Smooth muscle cell (in vitro differentiated cells): ENCODE results near the gene PTDSS2. TPM values are rescaled to one million over a fixed set of nuclear protein-coding genes. Genes with fewer than 3 reads are reported as not detected.

Source experiments
- DNase-seq: peaks from one replicate; lab custom pipeline; 2025; ENCODE audit not compliant: unreplicated experiment; lab: John Stamatoyannopoulos, UW
- H2AFZ ChIP-seq: fragments of 200-600 bp; sonication (generic); 2 replicates; pipeline ENCODE4 v1.6.0; 2016; ENCODE audit warnings: antibody characterized with exemption, low read depth, mild to moderate bottlenecking
- H3F3A ChIP-seq: fragments of 200-600 bp; sonication (generic); 2 replicates; pipeline ENCODE4 v1.6.0; 2017; ENCODE audit warnings: antibody characterized with exemption, low read depth
- H3K27ac ChIP-seq: fragments of 200-600 bp; sonication (generic); 2 replicates; pipeline ENCODE4 v1.5.1; 2016; ENCODE audit warnings: low read depth, mild to moderate bottlenecking
- H3K27me3 ChIP-seq: fragments of 200-600 bp; sonication (generic); 2 replicates; pipeline ENCODE4 v1.6.1; 2016; ENCODE audit warnings: low read depth, mild to moderate bottlenecking
- H3K36me3 ChIP-seq: fragments of 200-600 bp; sonication (generic); 2 replicates; pipeline ENCODE4 v1.5.1; 2016; ENCODE audit warnings: low read depth
- H3K4me1 ChIP-seq: fragments of 200-600 bp; sonication (generic); 2 replicates; pipeline ENCODE4 v1.5.1; 2016; ENCODE audit warnings: low read depth
- H3K4me2 ChIP-seq: fragments of 200-600 bp; sonication (generic); 2 replicates; pipeline ENCODE4 v1.6.0; 2016; ENCODE audit warnings: mild to moderate bottlenecking
- H3K4me3 ChIP-seq: fragments of 200-600 bp; sonication (generic); 2 replicates; pipeline ENCODE4 v1.5.1; 2016; ENCODE audit warnings: mild to moderate bottlenecking
- H3K79me2 ChIP-seq: fragments of 200-600 bp; sonication (generic); 2 replicates; pipeline ENCODE4 v1.6.0; 2016; ENCODE audit warnings: low read depth, mild to moderate bottlenecking
- H3K9ac ChIP-seq: fragments of 200-600 bp; sonication (generic); 2 replicates; pipeline ENCODE4 v1.6.0; 2016; ENCODE audit warnings: low read depth
- H3K9me3 ChIP-seq: fragments of 200-600 bp; sonication (generic); replicated peaks from 2 replicates; pipeline ENCODE4 v1.5.1; 2016; ENCODE audit warnings: low read depth
- H4K20me1 ChIP-seq: fragments of 200-600 bp; sonication (generic); 2 replicates; pipeline ENCODE4 v1.6.0; 2016; ENCODE audit warnings: low read depth
- CTCF ChIP-seq: fragments of 200-600 bp; sonication (generic); IDR thresholded peaks from 2 replicates; pipeline ENCODE4 v1.5.1; 2017; ENCODE audit warnings: borderline replicate concordance, mild to moderate bottlenecking, antibody characterized with exemption; ENCODE audit not compliant: insufficient read depth, poor library complexity, severe bottlenecking
- WGBS: methylation state at CpG from one replicate; pipeline ENCODE4 v1.1.7; 2016; ENCODE audit warnings: low lambda C conversion rate; 5-methylcytosine and 5-hydroxymethylcytosine counted together
- polyA plus RNA-seq: library from polyadenylated mRNA; unstranded; fragments of >200 nt; fragmentation: Nextera tagmentation; extraction: Ambion mirVana; gene quantifications from 2 replicates; pipeline ENCODE4 v1.2.1, GENCODE V29; 2016
- total RNA-seq: library from RNA; depleted of rRNA; stranded (reverse); fragments of >200 nt; gene quantifications from 2 replicates; pipeline ENCODE4 v1.2.3, GENCODE V29; 2014

PTDSS2 gene
- total and polyA plus RNA-seq, 2 experiments from 2014 or later: 15.2 to 25.2 TPM

- no peak overlapping the region for H3K4me2 ChIP-seq
- no peaks in the 10 kb centered on the region for H3K79me2 ChIP-seq
- H2AFZ ChIP-seq: no peak overlapping the region
- peaks cover 8% of the 10 kb centered on the region for H3F3A ChIP-seq
- H3K4me1 ChIP-seq: no peaks in the 10 kb centered on the region
- DNase-seq: no peak
- peaks cover 7% of the 10 kb centered on the region for H3K27me3 ChIP-seq
- TF ChIP-seq CTCF: no peak
- no peaks in the 10 kb centered on the region for H3K9me3 ChIP-seq
- H3K36me3 ChIP-seq: no peaks in the 10 kb centered on the region
- H4K20me1 ChIP-seq: no peaks in the 10 kb centered on the region
- no peak overlapping the region for H3K9ac ChIP-seq
- H3K27ac ChIP-seq: no peak overlapping the region
- 67% methylated on average over 4 of the region's 4 CpGs for WGBS
- no peak overlapping the region for H3K4me3 ChIP-seq
Observed at GRCh38 chr11:425301-425700, 24.8 kb upstream of the PTDSS2 start.

DNA sequence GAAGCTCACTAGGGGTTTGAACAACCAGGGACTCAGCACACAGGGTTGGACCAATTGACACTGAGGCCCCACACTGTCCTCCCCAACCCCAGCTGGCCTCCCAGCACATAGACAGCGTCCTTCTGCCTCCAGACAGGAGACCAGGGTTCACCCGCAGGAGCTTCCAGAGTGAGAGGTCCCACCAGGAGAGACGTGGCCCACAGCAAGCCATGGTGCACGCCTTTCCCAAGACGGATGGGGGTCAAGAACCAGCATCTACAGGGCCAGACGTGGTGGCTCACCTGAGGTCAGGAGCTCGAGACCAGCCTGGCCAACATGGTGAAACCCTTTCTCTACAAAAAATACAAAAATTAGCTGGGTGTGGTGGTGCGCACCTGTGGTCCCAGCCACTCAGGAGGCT, 23.2 kb upstream of the PTDSS2 start:
- Histone ChIP-seq H3K27ac (no peak overlapping the region), H3K4me2 (no peak overlapping the region), H3F3A (peaks cover 4% of the 10 kb centered on the region), H3K9me3 (no peaks in the 10 kb centered on the region), H2AFZ (no peak overlapping the region), H3K27me3 (peaks cover 7% of the 10 kb centered on the region), H4K20me1 (no peaks in the 10 kb centered on the region), H3K36me3 (no peaks in the 10 kb centered on the region), H3K79me2 (no peaks in the 10 kb centered on the region), H3K4me3 (no peak overlapping the region), H3K4me1 (no peaks in the 10 kb centered on the region), H3K9ac (no peak overlapping the region)
- DNase-seq: no peak
- WGBS: 95% methylated on average over 8 of the region's 8 CpGs
- TF ChIP-seq CTCF: no peak

GRCh38 chr11:428295-428694, 21.8 kb upstream of the PTDSS2 start:
- H3K27me3 ChIP-seq: peaks cover 7% of the 10 kb centered on the region
- no peak overlapping the region for H3K4me2 ChIP-seq
- no peak overlapping the region for H2AFZ ChIP-seq
- no peak for DNase-seq
- H3F3A ChIP-seq: no peaks in the 10 kb centered on the region
- H3K9ac ChIP-seq: no peak overlapping the region
- H3K9me3 ChIP-seq: no peaks in the 10 kb centered on the region
- 95% methylated on average over 23 of the region's 24 CpGs for WGBS
- no peak for TF ChIP-seq CTCF
- no peaks in the 10 kb centered on the region for H3K79me2 ChIP-seq
- H3K27ac ChIP-seq: no peak overlapping the region
- no peak overlapping the region for H3K4me3 ChIP-seq
- H4K20me1 ChIP-seq: no peaks in the 10 kb centered on the region
- H3K36me3 ChIP-seq: no peaks in the 10 kb centered on the region
- H3K4me1 ChIP-seq: no peaks in the 10 kb centered on the region

- Histone ChIP-seq H3K4me3 (no peak overlapping the region), H3K36me3 (no peaks in the 10 kb centered on the region), H3K27me3 (peaks cover 4% of the 10 kb centered on the region), H3K9me3 (no peaks in the 10 kb centered on the region), H3K79me2 (no peaks in the 10 kb centered on the region), H3K27ac (no peak overlapping the region), H2AFZ (no peak overlapping the region), H3K9ac (no peak overlapping the region), H3F3A (no peaks in the 10 kb centered on the region), H3K4me2 (no peak overlapping the region), H4K20me1 (no peaks in the 10 kb centered on the region), H3K4me1 (no peaks in the 10 kb centered on the region)
- 94% methylated on average over 22 of the region's 27 CpGs for WGBS
- no peak for DNase-seq
- no peak for TF ChIP-seq CTCF
Observed at GRCh38 chr11:429391-429790, 20.7 kb upstream of the PTDSS2 start.
